ENCODE measurements around the gene C10orf88. TPM values are rescaled to one million over a fixed set of nuclear protein-coding genes. Genes with fewer than 3 reads are reported as not detected.

C10orf88 gene
- 10 to 100 TPM in 1 of 6 donors, 1 to 10 TPM in 5; 3.4 to 12.5 (median 7.6) TPM for polyA plus RNA-seq (ENCODE audit: low read depth in 6 of 6)

GRCh38 chr10:122953902-122954730, at the start of gene C10orf88:
TSS of gene C10orf88 (minus strand) at chr10:122954227. CDS start at chr10:122954178, 49 bp downstream.
- H3K27ac Mint-ChIP-seq, result peak within 1 kb of the TSS; percentile 76 to 95 (median 88)
- peak within 1 kb of the TSS; percentile 86 to 97 (median 94) for H3K4me3 Mint-ChIP-seq
- peaks cover 18 to 28% (median 24%) of the 10 kb centered on the region in 3 donors for H3K4me1 Mint-ChIP-seq
- ATAC-seq (ENCODE audit: low read depth in 2 of 2) (peak; percentile 95 to 97), DNase-seq (peak; percentile 96)
- peaks cover 0 to 6% (median 4%) of the 10 kb centered on the region in 7 donors for H3K9me3 Mint-ChIP-seq
- H3K36me3 Mint-ChIP-seq, result peaks cover 7% of the 10 kb centered on the region in 2 donors
- peaks cover 0 to 15% (median 5%) of the 10 kb centered on the region in 3 donors for H3K27me3 Mint-ChIP-seq

GRCh38 chr10:123001370-123001769, 47.3 kb upstream of the C10orf88 start:
- ATAC-seq (ENCODE audit: low read depth in 2 of 2), result no peak
- no peak for DNase-seq
- Mint-ChIP-seq H3K27ac (peak overlapping the region in 1 of 6 donors; percentile 19), H3K4me3 (no peak overlapping the region), H3K4me1 (peaks cover 29 to 39% (median 32%) of the 10 kb centered on the region in 3 donors), H3K36me3 (no peaks in the 10 kb centered on the region), H3K9me3 (no peaks in the 10 kb centered on the region), H3K27me3 (no peaks in the 10 kb centered on the region)

GRCh38 chr10:123000155-123000554, 46.1 kb upstream of the C10orf88 start:
- H3K27ac Mint-ChIP-seq, result peak overlapping the region in 1 of 6 donors; percentile 54
- peaks cover 27 to 30% (median 29%) of the 10 kb centered on the region in 3 donors for H3K4me1 Mint-ChIP-seq
- no peaks in the 10 kb centered on the region for H3K36me3 Mint-ChIP-seq
- H3K4me3 Mint-ChIP-seq, result no peak overlapping the region
- DNase-seq (no peak), ATAC-seq (ENCODE audit: low read depth in 2 of 2) (no peak)
- no peaks in the 10 kb centered on the region for H3K9me3 Mint-ChIP-seq
- H3K27me3 Mint-ChIP-seq, result no peaks in the 10 kb centered on the region

DNA sequence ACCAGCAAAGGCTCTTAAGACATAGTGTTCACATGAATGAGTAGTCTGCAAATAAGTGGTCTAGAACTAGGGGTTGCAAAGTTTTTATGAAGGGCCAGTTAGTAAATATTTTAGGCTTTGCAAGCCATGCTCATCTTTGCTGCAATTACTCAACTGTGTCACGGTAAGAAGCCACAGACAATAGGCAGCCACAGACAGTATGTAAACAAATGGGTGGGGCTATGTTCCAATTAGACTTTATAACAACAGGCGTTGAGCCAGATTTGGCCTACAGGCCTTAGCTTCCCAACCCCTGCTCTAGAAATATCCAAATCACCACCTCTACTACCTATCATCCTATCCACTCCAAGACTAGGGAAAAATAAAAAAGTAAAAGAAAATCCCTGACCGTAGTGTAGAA, 45.3 kb upstream of the C10orf88 start:
- H3K9me3 Mint-ChIP-seq, result no peaks in the 10 kb centered on the region
- no peak for DNase-seq
- peak overlapping the region in 2 of 6 donors; percentile 40 to 47 for H3K27ac Mint-ChIP-seq
- no peaks in the 10 kb centered on the region for H3K36me3 Mint-ChIP-seq
- ATAC-seq (ENCODE audit: low read depth in 2 of 2), result no peak
- H3K27me3 Mint-ChIP-seq, result no peaks in the 10 kb centered on the region
- H3K4me1 Mint-ChIP-seq, result peaks cover 21 to 32% (median 30%) of the 10 kb centered on the region in 3 donors
- peak overlapping the region in 1 of 8 donors; percentile 24 for H3K4me3 Mint-ChIP-seq

DNA sequence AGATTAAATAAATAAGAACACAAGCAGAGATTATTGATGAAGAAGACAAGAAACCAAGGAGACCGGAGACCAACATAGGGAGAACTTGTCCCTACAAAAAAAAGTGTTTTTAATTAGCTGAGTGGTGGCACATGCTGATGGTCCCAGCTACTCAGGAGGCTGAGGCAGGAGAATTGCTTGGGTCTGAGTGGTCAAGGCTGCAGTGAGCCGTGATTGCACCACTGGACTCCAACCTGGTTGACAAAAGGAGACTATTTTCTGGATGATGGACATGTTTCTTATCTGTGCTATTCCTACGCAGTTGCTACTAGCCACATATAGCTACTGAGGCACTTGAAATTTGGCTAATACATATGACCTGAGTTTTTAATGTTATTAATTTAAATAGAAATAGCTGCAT, 44.9 kb upstream of the C10orf88 start:
- Mint-ChIP-seq H3K4me3 (no peak overlapping the region), H3K27me3 (no peaks in the 10 kb centered on the region), H3K9me3 (no peaks in the 10 kb centered on the region), H3K4me1 (peaks cover 21 to 32% (median 29%) of the 10 kb centered on the region in 3 donors), H3K36me3 (no peaks in the 10 kb centered on the region), H3K27ac (no peak overlapping the region)
- no peak for DNase-seq
- no peak for ATAC-seq (ENCODE audit: low read depth in 2 of 2)

DNA sequence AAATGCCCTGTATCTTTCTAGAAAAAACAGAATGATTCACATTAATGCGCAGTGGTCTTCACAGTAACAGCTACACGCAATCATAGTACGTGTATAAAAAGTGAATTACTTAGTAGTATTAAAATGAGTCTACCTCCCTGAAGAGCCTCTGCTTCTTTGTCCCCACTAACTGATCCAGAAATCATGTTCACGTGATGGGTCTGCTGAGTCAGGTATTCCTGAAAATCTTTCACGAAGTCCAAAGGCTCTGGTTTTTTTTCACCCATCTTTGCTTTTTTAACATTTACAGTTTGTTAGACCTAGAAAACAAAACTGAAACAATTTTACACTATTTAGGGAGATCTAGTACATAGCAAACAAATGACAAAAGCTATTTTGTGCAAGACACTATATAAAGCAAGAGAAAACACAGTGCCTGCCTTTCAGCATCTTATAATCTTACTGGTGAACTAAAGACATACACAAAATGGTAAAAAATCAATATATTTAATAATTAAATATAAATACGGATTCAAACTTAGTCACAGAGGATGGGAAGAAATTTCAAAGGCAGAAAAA, 44.4 kb upstream of the C10orf88 start:
- Mint-ChIP-seq H3K9me3 (no peaks in the 10 kb centered on the region), H3K36me3 (no peaks in the 10 kb centered on the region), H3K27ac (no peak overlapping the region), H3K4me1 (peaks cover 19 to 32% (median 26%) of the 10 kb centered on the region in 3 donors), H3K27me3 (no peaks in the 10 kb centered on the region), H3K4me3 (no peak overlapping the region)
- no peak for ATAC-seq (ENCODE audit: low read depth in 2 of 2)
- DNase-seq, result no peak

- Mint-ChIP-seq H3K9me3 (no peaks in the 10 kb centered on the region), H3K4me3 (no peak overlapping the region), H3K4me1 (peaks cover 19 to 32% (median 26%) of the 10 kb centered on the region in 3 donors), H3K27me3 (no peaks in the 10 kb centered on the region), H3K36me3 (no peaks in the 10 kb centered on the region), H3K27ac (no peak overlapping the region)
- ATAC-seq (ENCODE audit: low read depth in 2 of 2), result no peak
- DNase-seq, result no peak
These were observed 43.8 kb upstream of the C10orf88 start for GRCh38 chr10:122997864-122998263.

- Mint-ChIP-seq H3K4me1 (peaks cover 11 to 21% (median 20%) of the 10 kb centered on the region in 3 donors), H3K27me3 (no peaks in the 10 kb centered on the region), H3K36me3 (no peaks in the 10 kb centered on the region), H3K27ac (no peak overlapping the region), H3K4me3 (no peak overlapping the region), H3K9me3 (no peaks in the 10 kb centered on the region)
- no peak for DNase-seq
- no peak for ATAC-seq (ENCODE audit: low read depth in 2 of 2)
These were observed 41.9 kb upstream of the C10orf88 start for GRCh38 chr10:122995936-122996335.

DNA sequence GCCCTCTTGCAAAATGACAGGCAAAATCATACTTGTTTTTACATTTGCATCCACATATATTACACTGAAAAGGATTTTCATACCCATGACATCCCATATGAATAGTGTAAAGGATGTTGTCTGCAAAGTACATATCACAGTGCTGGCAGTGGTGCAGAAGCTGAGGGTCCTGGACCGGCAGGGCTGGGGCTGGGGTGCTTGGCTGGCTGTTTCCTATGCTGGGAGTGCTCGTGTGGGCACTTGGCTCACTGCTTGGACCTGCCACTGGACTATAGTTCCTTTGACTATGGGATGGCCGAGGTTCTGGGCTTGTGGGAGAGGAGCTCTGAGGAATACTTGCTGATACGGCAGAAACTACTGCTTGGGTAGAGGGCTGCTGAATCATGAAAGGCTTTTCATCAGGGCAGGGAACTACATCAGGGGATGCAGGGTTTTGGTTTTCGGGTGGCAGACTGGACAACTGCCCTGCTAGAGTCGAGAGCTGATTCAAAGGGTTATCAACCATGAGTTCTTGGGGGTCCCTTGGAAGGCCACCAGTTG, 39.8 kb upstream of the C10orf88 start:
- peak overlapping the region in 1 of 6 donors; percentile 35 for H3K27ac Mint-ChIP-seq
- H3K27me3 Mint-ChIP-seq, result no peaks in the 10 kb centered on the region
- no peaks in the 10 kb centered on the region for H3K9me3 Mint-ChIP-seq
- no peak for ATAC-seq (ENCODE audit: low read depth in 2 of 2)
- no peak for DNase-seq
- H3K4me1 Mint-ChIP-seq, result peaks cover 0 to 6% (median 4%) of the 10 kb centered on the region in 3 donors
- no peak overlapping the region for H3K4me3 Mint-ChIP-seq
- H3K36me3 Mint-ChIP-seq, result no peaks in the 10 kb centered on the region

DNA sequence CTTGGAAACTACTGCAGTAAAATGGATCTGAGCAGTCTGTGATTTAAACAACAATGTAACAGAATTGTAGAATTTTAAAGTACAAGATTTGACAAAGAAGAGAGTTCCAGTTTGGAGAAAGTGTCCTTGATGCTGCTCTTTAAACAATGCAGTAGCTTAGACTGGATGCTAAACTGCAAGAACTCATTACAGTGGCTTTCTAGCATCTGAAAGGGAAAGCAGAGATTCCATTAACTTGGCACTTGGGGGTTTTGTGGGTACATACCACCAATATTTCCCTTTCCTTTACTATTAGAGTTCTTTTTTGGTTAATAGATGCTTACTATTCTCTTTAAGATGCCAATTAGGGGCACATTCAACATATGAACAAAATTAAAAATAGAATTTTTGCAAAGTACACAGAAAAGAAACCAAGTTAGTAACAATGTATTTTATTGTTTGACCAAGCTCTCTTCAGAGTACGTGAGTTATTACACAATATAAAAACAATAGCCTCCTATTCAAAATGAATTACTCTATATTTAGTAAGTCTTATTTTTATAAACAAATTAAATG, 38.1 kb upstream of the C10orf88 start:
- Mint-ChIP-seq H3K27ac (no peak overlapping the region), H3K27me3 (no peaks in the 10 kb centered on the region)
- no peak for ATAC-seq (ENCODE audit: low read depth in 2 of 2)

DNA sequence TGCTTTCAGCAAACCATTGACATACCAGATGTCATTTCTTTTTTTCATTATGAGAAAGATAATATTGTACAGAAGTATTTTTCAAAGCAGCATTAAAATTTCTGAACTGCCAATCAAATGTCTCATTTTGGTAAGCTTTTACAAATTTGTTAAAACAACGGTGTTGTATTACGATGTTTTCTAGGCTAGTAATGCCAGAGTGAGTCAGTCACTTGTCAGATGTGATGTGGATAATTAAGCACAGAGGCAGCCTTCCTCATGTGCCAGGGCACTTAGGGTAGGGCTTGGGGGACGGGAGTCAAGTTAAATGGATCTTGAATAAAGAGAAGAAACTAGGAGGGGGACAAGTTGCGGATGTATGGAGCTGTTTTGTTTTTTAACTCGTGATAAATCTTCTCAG, 36.3 kb upstream of the C10orf88 start:
- Mint-ChIP-seq H3K27me3 (no peaks in the 10 kb centered on the region), H3K36me3 (peaks cover 0 to 5% of the 10 kb centered on the region in 2 donors), H3K9me3 (no peaks in the 10 kb centered on the region), H3K4me3 (peak overlapping the region in 1 of 8 donors; percentile 5), H3K27ac (peak overlapping the region in 3 of 6 donors; percentile 8 to 61 (median 37)), H3K4me1 (peaks cover 0 to 4% (median 2%) of the 10 kb centered on the region in 3 donors)
- DNase-seq, result no peak
- no peak for ATAC-seq (ENCODE audit: low read depth in 2 of 2)

More for the DNA sequence above, 38.1 kb upstream of the C10orf88 start:
- Mint-ChIP-seq H3K36me3 (peaks cover 0 to under 1% of the 10 kb centered on the region in 2 donors), H3K4me3 (no peak overlapping the region), H3K4me1 (peaks cover 0 to 6% (median 4%) of the 10 kb centered on the region in 3 donors), H3K9me3 (no peaks in the 10 kb centered on the region)
- DNase-seq, result no peak

GRCh38 chr10:122988501-122988900, 34.5 kb upstream of the C10orf88 start:
- Mint-ChIP-seq H3K9me3 (no peaks in the 10 kb centered on the region), H3K4me3 (no peak overlapping the region), H3K27me3 (no peaks in the 10 kb centered on the region), H3K27ac (no peak overlapping the region), H3K36me3 (peaks cover 0 to 12% of the 10 kb centered on the region in 2 donors), H3K4me1 (no peaks in the 10 kb centered on the region)
- DNase-seq (no peak), ATAC-seq (ENCODE audit: low read depth in 2 of 2) (no peak)

- H3K9me3 Mint-ChIP-seq, result no peaks in the 10 kb centered on the region
- no peaks in the 10 kb centered on the region for H3K27me3 Mint-ChIP-seq
- no peak overlapping the region for H3K4me3 Mint-ChIP-seq
- H3K27ac Mint-ChIP-seq, result no peak overlapping the region
- H3K4me1 Mint-ChIP-seq, result peaks cover under 1% of the 10 kb centered on the region in 3 donors
- peaks cover 0 to 12% of the 10 kb centered on the region in 2 donors for H3K36me3 Mint-ChIP-seq
- DNase-seq (no peak), ATAC-seq (ENCODE audit: low read depth in 2 of 2) (no peak)
These were observed 32.3 kb upstream of the C10orf88 start for GRCh38 chr10:122986335-122986734.

Data from naive B cell (primary cell).